VCaP (cell line): ENCODE data around the gene SLIT1.
A peak's percentile ranks its signal among the peaks of the same experiment; 100 is the strongest.

Source experiments
- H3K27ac ChIP-seq: fragments of 450-650 bp; 2 replicates; pipeline ENCODE4 v1.5.1; 2017
- CTCF ChIP-seq: fragments of 450-650 bp; conservative IDR thresholded peaks from 2 replicates; pipeline ENCODE4 v1.5.1; 2017; ENCODE audit warnings: mild to moderate bottlenecking, moderate library complexity

The SLIT1 gene

DNA sequence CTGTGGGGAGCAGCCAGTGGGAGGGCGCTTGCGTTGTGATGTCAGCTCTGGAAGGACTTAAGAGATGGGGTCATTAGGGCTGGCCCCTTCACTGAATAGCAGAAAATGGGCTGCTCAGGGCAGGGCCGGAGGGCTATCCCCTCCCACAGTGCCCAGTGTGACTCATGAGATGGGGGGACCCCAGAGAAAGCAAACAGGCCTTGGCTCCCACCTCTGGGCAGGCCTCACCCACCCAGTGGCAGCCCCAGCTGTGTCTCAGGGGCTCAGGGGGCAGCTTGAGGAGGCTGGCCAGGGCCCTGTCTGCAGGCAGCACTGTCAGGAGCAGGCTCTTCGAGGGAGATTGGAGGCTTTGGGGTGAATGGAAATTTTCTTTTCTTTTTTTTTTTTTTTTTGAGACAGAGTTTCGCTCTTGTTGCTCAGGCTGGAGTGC is 168.3 kb downstream of the SLIT1 start:
- no peak overlapping the region for H3K27ac ChIP-seq
- no peak for TF ChIP-seq CTCF

- no peak for TF ChIP-seq CTCF
- no peak overlapping the region for H3K27ac ChIP-seq
Observed at GRCh38 chr10:97016728-97017473, 168.9 kb downstream of the SLIT1 start.

DNA sequence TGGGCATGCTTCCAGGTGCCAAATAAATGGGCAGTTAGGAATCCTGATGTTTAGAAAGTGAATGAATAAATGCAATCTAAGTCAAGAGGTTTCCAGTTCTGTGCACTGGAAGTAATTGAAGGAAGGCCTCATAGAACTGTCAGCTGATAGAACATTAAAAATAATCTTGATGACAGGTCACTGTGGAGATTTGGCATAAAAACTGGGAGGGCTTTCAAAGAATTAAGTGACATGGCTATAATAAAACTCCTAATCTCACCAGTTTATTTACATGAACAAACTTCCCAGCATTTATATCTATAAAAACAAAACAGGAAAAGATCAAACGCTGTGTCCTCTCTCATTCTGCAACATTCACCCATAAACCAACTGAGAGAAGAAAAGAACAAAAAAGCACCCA is 170.5 kb downstream of the SLIT1 start:
- no peak for TF ChIP-seq CTCF
- peak overlapping the region; percentile 52 for H3K27ac ChIP-seq

DNA sequence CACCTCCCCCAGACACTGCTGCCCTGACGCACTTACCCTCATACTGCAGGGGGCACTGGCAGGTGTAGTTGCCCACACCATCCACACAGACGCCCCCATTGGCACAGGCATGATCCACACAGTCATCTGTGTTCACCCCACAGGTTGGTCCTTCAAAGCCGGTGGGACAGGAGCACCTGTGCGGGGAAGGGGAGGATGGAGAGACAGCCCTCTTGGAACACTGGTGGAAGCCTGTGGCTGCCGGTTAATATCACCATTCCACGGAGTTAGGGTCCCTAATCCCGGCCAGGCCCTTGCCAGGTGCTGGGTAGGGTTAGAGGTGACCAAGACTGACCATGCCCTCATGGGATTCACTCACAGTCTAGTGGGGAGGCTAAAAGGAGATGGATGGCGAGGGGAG is 171.8 kb downstream of the SLIT1 start:
- TF ChIP-seq CTCF: no peak
- H3K27ac ChIP-seq: no peak overlapping the region; the same call in 1 of the 2 replicates

GRCh38 chr10:97013568-97013967 is 172.2 kb downstream of the SLIT1 start:
- TF ChIP-seq CTCF: no peak
- no peak overlapping the region for H3K27ac ChIP-seq

DNA sequence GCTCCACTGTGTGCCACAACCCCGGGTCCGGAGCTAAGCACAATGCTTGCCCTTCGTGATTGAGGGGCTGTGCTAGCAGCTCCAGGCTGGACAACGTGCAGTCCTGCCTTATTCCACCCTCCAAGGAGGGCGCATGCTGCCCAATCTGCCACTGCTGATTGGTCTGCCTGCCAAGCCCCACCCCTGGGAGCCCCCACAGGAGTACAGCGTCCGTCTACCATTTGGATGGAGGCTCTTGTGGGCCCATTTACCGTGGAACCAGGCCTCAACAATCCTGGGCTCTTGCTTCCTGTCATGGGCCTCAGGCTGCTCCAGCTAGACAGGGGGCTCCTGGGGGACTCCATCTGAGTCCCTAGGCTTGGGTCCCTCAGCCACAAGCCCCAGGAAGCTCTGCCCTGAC is 173.3 kb downstream of the SLIT1 start:
- TF ChIP-seq CTCF: no peak
- no peak overlapping the region for H3K27ac ChIP-seq

DNA sequence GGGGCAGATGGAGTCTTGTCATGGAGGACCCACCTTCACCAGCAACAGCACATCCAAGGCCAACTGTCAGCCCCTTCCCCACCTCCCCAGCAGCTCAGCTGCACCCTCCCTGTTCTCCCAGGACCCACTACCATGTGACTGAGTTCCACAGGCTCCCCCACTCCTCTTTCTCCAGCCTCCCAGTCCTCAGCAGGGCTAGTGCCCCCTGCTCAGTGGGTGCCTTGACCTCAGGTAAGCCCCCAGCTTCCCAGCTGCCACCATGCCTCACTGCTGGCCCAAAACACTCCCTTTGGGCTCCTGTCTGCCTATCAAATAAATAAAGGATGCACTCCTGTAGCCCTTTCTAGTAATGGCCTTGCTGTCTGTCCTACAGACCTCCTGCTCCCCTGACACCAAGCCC is 174.4 kb downstream of the SLIT1 start:
- H3K27ac ChIP-seq: no peak overlapping the region
- no peak for TF ChIP-seq CTCF
